Measurements from ENCODE around the gene LBR.
"Not testable (repeated sequence)": the region's sequence is repeated elsewhere in the genome, so short reads cannot be mapped to it uniquely, and the experiment has no call there.

The LBR gene

GRCh38 chr1:225418059-225418458, 9.8 kb downstream of the LBR start:
- no peak for DNase-seq

DNA sequence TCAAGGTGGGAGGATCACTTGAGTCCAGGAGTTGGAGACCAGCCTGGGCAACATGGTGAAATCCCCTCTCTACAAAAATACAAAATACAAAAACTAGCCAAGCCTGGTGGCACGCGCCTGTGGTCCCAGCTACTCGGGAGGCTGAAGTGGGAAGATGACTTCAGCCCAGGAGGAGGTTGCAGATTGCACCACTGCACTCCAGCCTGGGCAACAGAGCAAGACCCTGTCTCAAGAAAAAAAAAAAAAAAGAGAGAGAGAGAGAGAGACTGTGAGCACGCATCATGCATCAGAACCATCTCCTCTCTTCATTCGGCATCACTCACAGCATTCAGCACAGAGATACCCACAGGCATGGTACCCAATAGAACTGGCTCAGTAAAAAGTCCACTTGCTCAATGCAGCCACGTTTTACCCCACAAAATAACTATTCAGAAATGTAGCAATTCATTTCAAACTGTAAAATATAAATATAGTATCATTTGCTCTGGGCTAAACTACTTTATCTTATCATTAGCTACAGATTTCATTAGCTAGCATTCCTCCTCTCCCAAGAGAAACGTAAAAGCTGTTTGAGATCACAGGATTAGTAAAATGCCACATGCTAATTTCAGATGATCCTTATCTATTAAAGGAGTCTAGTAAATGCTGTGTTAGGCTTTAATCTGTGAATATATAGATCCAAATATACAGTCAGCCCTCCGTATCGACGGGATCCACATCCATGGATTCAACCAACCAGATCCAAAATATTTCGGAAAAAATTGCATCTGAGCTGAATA, 11.7 kb downstream of the LBR start:
- DNase-seq, result no peak

- no peak for DNase-seq
Observed at GRCh38 chr1:225415307-225415706, 12.5 kb downstream of the LBR start.

GRCh38 chr1:225413708-225414375, 14.0 kb downstream of the LBR start:
- no peak for DNase-seq

GRCh38 chr1:225412803-225413351, 15.0 kb downstream of the LBR start:
- no peak for DNase-seq

DNA sequence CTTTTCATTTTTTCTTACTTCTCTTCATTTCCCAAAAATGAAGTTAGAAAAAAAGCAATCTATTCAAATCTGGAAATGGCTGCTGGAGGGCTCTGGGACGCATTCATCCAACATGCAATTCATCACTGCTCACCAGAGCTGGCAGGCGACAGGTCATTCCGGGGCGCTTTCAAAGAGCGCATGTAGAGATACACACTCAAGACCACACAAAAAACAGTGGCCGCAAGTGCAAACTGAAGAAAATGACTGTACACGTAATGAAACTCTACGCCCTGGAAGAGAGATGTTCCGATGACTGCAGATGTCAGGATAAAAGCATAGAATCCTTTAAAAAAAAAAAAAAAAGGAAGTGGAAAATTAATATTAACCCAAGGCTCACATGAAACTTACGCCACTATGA, 15.5 kb downstream of the LBR start:
- DNase-seq, result no peak

DNA sequence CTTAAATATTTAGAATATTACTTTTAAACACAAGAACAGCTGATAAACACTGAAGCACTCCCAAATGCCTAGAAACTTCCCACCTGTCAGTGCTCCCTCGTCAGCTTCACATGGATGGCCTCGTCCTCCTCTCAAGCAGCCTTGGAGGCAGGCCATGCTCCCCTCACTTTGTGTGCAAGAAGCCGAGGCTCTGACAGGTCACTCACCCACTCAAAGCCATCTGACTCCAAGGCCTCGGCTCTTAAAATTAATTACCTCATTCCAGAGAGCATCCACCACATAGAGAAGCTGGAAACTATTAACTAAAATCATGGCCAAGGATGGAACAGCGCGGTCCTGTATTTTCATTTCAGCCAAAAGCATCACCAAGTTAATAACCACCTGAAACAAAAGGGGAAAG, 17.8 kb downstream of the LBR start:
- no peak for DNase-seq

GRCh38 chr1:225409051-225409450, 18.8 kb downstream of the LBR start:
- DNase-seq, result no peak

DNA sequence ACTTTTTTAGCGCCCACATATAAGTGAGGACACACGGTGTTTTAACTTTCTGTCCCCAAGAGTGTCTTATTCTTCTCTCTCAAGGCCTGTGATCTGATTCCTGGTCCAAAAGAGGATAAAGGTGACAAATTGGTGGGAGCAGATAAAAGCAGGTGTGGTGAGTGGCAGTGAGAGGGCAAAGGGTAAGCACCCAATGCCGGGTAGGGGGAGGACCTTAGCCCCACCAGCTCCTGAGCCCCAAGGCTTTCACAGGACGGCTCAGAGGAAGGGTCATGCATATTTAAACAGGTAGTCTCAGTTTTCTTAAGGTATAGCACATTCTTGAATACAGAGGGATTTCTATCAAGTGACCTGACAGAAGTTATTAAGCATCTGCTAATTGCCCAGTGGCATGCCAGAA, 19.6 kb downstream of the LBR start:
- DNase-seq, result no peak

DNA sequence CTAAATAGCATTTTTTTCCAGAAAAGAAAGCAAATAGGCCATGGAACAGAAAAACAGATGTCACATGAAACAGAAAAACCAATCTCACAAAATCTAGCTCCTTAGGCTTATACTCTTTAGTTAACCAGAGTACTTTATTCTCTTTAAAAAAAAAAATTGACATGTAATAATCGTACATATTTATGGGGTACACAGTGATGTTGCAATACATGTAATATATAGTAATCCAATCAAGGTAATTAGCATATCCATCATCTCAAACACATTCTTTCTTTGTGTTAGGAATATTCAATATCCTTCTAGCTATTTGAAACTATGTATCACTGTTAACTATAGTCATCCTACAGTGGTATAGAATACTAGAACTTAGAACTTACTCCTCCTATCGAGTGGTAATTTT, 20.1 kb downstream of the LBR start:
- no peak for DNase-seq

DNA sequence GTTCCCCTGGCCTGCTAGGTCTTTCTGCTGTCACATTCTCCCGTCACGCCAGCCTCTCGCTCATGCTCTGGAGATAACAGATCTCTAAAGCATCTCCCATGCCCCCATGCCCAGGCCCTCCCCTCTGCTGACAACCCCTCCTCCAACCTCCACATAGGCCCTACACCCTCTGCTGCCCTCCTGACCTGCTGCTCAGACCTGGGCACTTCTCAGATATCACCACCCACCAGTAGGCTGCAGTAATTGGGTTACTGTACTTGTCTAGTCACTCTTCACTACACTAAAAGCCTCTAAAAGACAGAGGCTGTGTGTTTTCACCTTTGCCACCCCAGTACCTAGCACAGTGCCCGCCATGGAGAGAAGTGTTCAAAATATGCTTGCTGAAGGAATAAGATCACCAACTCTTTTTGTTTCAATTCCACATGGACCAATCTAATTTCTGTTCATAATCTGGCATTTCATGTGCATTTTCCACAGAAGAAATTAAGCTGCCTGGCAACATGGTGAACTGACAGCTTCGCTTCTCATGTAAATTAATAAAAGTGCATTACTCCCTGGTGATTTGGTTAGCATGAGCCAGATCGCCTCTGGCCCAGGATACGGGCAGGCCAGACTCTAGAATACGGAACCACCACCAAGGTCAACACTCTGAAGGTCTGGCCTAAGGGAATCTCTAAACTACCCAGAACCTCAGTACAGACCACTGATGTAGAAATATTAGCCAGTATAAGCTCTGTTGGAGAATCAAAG, 20.7 kb downstream of the LBR start:
- no peak for DNase-seq

- no peak for DNase-seq
Observed at GRCh38 chr1:225400968-225401367, 26.9 kb downstream of the LBR start.

DNA sequence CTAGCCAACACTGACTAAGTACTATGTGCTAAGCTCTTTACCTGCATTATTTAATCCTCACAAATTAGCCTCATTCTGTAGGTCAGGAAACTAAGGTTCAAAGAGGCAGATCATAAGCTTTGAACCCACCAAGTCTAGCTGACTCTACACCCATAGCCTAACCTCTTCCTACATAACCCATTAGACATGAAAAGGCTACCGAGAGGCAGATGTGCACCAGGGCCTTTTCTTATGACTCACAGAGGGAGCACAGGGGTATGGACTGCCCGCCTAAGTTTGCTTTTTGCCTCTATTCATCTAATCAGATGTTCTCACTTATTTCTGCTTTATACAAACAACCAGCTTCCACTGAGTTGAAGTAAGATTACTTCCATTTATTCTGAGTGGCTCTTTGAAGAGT, 31.5 kb downstream of the LBR start:
- no peak for DNase-seq

- DNase-seq, result no peak
Observed at GRCh38 chr1:225389843-225390242, 38.0 kb downstream of the LBR start.

GRCh38 chr1:225388372-225388771, 39.5 kb downstream of the LBR start:
- DNase-seq, result no peak

GRCh38 chr1:225386860-225387259, 41.0 kb downstream of the LBR start:
- DNase-seq, result not testable (repeated sequence)

GRCh38 chr1:225380691-225381090, 47.1 kb downstream of the LBR start:
- DNase-seq, result no peak

- no peak for DNase-seq
Observed at GRCh38 chr1:225378880-225379279, 49.0 kb downstream of the LBR start.

- no peak for DNase-seq
Observed at GRCh38 chr1:225374996-225375395, 52.8 kb downstream of the LBR start.

DNA sequence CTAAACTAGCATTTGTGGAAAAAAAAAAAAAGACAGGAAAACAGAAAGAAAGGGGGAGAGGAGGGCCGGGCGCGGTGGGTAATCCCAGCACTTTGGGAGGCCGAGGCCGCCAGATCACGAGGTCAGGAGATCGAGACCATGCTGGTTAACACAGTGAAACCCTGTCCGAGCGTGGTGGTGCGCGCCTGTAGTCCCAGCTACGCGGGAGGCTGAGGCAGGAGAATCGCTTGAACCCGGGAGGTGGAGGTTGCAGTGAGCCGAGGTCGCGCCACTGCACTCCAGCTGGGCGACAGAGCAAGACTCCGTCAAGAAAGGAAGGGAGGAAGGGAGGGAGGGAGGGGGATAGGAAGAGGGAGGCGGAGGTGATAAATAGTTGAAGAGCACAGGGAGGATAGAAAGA, 54.7 kb downstream of the LBR start:
- DNase-seq, result no peak

DNA sequence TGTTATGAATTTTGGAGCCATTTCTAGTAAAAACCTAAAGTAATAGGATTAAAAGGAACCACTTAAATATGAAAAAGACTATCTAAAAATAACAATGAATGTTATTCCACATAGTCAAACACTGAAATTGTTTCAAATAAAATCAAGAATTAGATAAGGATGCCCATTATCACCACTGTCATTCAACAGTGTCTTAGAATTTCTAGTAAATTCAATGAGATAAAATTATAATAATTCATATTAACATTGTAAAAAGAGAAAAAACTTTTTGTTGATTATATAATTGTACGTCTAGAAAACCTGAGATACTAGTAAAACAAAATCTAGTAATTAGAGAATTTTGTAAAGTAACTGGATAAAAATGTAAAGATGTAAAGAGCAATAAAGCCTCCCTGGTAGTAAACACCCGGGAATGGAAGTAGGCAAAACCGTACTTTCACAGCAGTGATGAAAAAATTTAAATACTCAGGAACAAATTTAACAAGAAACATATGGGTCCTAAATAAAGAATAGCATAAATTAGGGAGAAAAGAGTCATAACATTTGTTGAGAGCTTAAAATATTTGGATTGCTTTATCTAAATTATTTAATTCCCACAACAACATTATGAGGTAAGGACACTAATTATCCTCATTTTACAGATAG, 56.4 kb downstream of the LBR start:
- no peak for DNase-seq

GRCh38 chr1:225368036-225368552, 59.7 kb downstream of the LBR start:
- DNase-seq, result no peak

- no peak for DNase-seq
Observed at GRCh38 chr1:225366552-225366951, 61.3 kb downstream of the LBR start.
